A549 (cell line): ENCODE measurements around the gene ACSL5. TPM values are rescaled to one million over a fixed set of nuclear protein-coding genes. Genes with fewer than 3 reads are reported as not detected.
A peak's percentile ranks its signal among the peaks of the same experiment; 100 is the strongest.

ENCODE experiments used
- ATAC-seq, 2 experiments: fragments of 200-7000 bp in 1 of 2; fragments of >200 bp in 1 of 2; cut with Nextera tagmentation in 1 of 2; cut with Tn5 transposase in 1 of 2; 3 replicates each; pipeline versions ENCODE4 v1.8.0 to v1.9.1; 2018 to 2020; ENCODE audit warnings: mild to moderate bottlenecking in 1 of 2, moderate library complexity in 1 of 2
- CTCF ChIA-PET: fragments of 300-600 bp; sonication (Branson Sonifier 250); formaldehyde crosslinking; extraction: SDS; loops from one replicate; lab custom pipeline; 2021; ENCODE audit warnings: antibody characterized with exemption, inconsistent platforms; lab: Yijun Ruan, JAX
- POLR2A ChIA-PET: fragments of 350-600 bp; formaldehyde crosslinking; extraction: SDS; loops from one replicate; lab custom pipeline; 2021; ENCODE audit warnings: antibody characterized with exemption, inconsistent platforms; lab: Yijun Ruan, JAX
- DNase-seq, 2 experiments: peaks; one replicate each; pipeline versions ENCODE4 v3.0.0 to v3.0.0-alpha.2; 2011 to 2016; ENCODE audit warnings: low read depth in 1 of 2, low spot score in 1 of 2
- FAIRE-seq: peaks from 2 replicates; lab custom pipeline; 2011; peaks lifted over from hg19 to GRCh38; lab: Jason Lieb, UNC
- H3K27ac ChIP-seq, 2 experiments: fragments of >200 bp; sonication (Bioruptor Twin); formaldehyde crosslinking; 3 replicates each; pipeline ENCODE4 v1.5.1; 2016 to 2017
- H3K4me1 ChIP-seq: fragments of >200 bp; sonication (Bioruptor Twin); formaldehyde crosslinking; 3 replicates; pipeline ENCODE4 v1.6.1; 2016
- H3K4me2 ChIP-seq: fragments of >200 bp; sonication (Bioruptor Twin); formaldehyde crosslinking; 3 replicates; pipeline ENCODE4 v1.6.1; 2016
- H3K4me3 ChIP-seq: fragments of >200 bp; sonication (Bioruptor Twin); formaldehyde crosslinking; 3 replicates; pipeline ENCODE4 v1.5.1; 2016
- H3K9me3 ChIP-seq: fragments of >200 bp; sonication (Bioruptor Twin); formaldehyde crosslinking; 3 replicates; pipeline ENCODE4 v1.6.1; 2016
- CHD2 ChIP-seq: fragments of 150-350 bp; IDR thresholded peaks from 2 replicates; pipeline ENCODE4 v1.6.1; 2014; ENCODE audit warnings: low read length; ENCODE audit not compliant: partially characterized antibody
- CHD4 ChIP-seq: fragments of 200-600 bp; sonication (generic); IDR thresholded peaks from 2 replicates; pipeline ENCODE4 v1.6.1; 2016; ENCODE audit warnings: antibody characterized with exemption, mild to moderate bottlenecking, borderline replicate concordance
- EHF ChIP-seq: fragments of 250-450 bp; sonication (Bioruptor Pico); IDR thresholded peaks from 2 replicates; pipeline ENCODE4 v1.5.0; 2020; ENCODE audit warnings: mild to moderate bottlenecking
- ESRRA ChIP-seq: fragments of 150-350 bp; IDR thresholded peaks from 2 replicates; pipeline ENCODE4 v1.6.1; 2014; ENCODE audit warnings: mild to moderate bottlenecking, low read length, borderline replicate concordance
- FOSL2 ChIP-seq, 2 experiments: fragments of 450-650 bp in 1 of 2; fragments of >200 bp in 1 of 2; sonication (Bioruptor Twin) in 1 of 2; formaldehyde crosslinking; IDR thresholded peaks; 2 replicates each; pipeline versions ENCODE4 v1.5.0 to v1.6.1; 2016 to 2020; ENCODE audit warnings: mild to moderate bottlenecking in 1 of 2, moderate library complexity in 1 of 2
- GATA3 ChIP-seq: IDR thresholded peaks from 2 replicates; pipeline ENCODE4 v1.6.1; 2012; ENCODE audit warnings: borderline replicate concordance
- HOXA7 ChIP-seq: fragments of 250-450 bp; sonication (Bioruptor Pico); IDR thresholded peaks from 2 replicates; pipeline ENCODE4 v1.5.0; 2020; ENCODE audit warnings: mild to moderate bottlenecking, moderate library complexity
- HOXB13 ChIP-seq: fragments of 250-450 bp; sonication (Bioruptor Pico); IDR thresholded peaks from 2 replicates; pipeline ENCODE4 v1.5.0; 2020; ENCODE audit warnings: low read depth, mild to moderate bottlenecking, moderate library complexity
- JUN ChIP-seq, 2 experiments: fragments of >200 bp; sonication (Bioruptor Twin); formaldehyde crosslinking; IDR thresholded peaks; 2 replicates in 1 of 2; 3 replicates in 1 of 2; pipeline ENCODE4 v1.6.1; 2016 to 2017
- JUNB ChIP-seq: fragments of >200 bp; sonication (Bioruptor Twin); formaldehyde crosslinking; IDR thresholded peaks from 2 replicates; pipeline ENCODE4 v1.6.1; 2016
- MAZ ChIP-seq: fragments of 150-350 bp; IDR thresholded peaks from 2 replicates; pipeline ENCODE4 v1.6.1; 2014; ENCODE audit warnings: antibody characterized with exemption, low read depth, low read length, borderline replicate concordance
- MYC ChIP-seq: IDR thresholded peaks from 2 replicates; pipeline ENCODE4 v1.6.1; 2012; ENCODE audit warnings: mild to moderate bottlenecking, inconsistent platforms, low read length, improper control_type of control experiment, borderline replicate concordance
- NR3C1 ChIP-seq: fragments of >200 bp; sonication (Bioruptor Twin); formaldehyde crosslinking; IDR thresholded peaks from 3 replicates; pipeline ENCODE4 v1.6.1; 2017
- POLR2AphosphoS2 ChIP-seq: conservative IDR thresholded peaks from 2 replicates; pipeline ENCODE4 v1.6.1; 2012; ENCODE audit warnings: low read length, improper control_type of control experiment, inconsistent platforms
- RAD21 ChIP-seq, 2 experiments: fragments of >200 bp in 1 of 2; sonication (Bioruptor Twin) in 1 of 2; formaldehyde crosslinking in 1 of 2; IDR thresholded peaks in 1 of 2; conservative IDR thresholded peaks in 1 of 2; 2 replicates in 1 of 2; 3 replicates in 1 of 2; pipeline ENCODE4 v1.6.1; 2012 to 2018; ENCODE audit warnings: inconsistent platforms in 1 of 2
- TP53 ChIP-seq: fragments of 250-450 bp; sonication (Bioruptor Pico); IDR thresholded peaks from 2 replicates; pipeline ENCODE4 v1.5.0; 2021; ENCODE audit warnings: mild to moderate bottlenecking, moderate library complexity
- ZNF302 ChIP-seq: fragments of 250-450 bp; sonication (Bioruptor Pico); IDR thresholded peaks from 2 replicates; pipeline ENCODE4 v1.9.0; 2021; ENCODE audit warnings: inconsistent platforms, mild to moderate bottlenecking, moderate library complexity
- WGBS: methylation state at CpG from one replicate; pipeline ENCODE4 v1.1.6; 2017; ENCODE audit errors: missing lambda C conversion rate; 5-methylcytosine and 5-hydroxymethylcytosine counted together
- polyA plus RNA-seq, 4 experiments: library from polyadenylated mRNA; depleted of rRNA in 3 of 4; stranded (reverse); fragments of >200 nt; fragmentation: RNase III in 1 of 4; extraction: RNeasy Plus Mini Kit Qiagen cat#74134 plus additional on column Dnase treatment in 1 of 4; gene quantifications; 2 replicates in 3 of 4; 3 replicates in 1 of 4; pipeline ENCODE4 v1.2.3, GENCODE V29; 2011 to 2017
- TF ChIP-seq, protein P1 (sequence below): fragments of >200 bp; sonication (Bioruptor Twin); formaldehyde crosslinking; IDR thresholded peaks from 3 replicates; pipeline ENCODE4 v1.5.1; 2016
- TF ChIP-seq, protein P2 (sequence below): fragments of 200-600 bp; sonication (generic); IDR thresholded peaks from 2 replicates; pipeline ENCODE4 v1.6.1; 2016; ENCODE audit warnings: antibody characterized with exemption, mild to moderate bottlenecking, moderate library complexity
- TF ChIP-seq, protein P3 (sequence below): fragments of 250-450 bp; sonication (Bioruptor Pico); IDR thresholded peaks from 2 replicates; pipeline ENCODE4 v1.5.0; 2020; ENCODE audit warnings: low read depth, mild to moderate bottlenecking, moderate library complexity
- TF ChIP-seq, protein P4 (sequence below): IDR thresholded peaks from 2 replicates; pipeline ENCODE4 v1.6.1; 2012

Gene ACSL5
- polyA plus RNA-seq, 2 of the 4 experiments (the other 2 are of a cell fraction): 0.15 to 0.25 TPM

DNA sequence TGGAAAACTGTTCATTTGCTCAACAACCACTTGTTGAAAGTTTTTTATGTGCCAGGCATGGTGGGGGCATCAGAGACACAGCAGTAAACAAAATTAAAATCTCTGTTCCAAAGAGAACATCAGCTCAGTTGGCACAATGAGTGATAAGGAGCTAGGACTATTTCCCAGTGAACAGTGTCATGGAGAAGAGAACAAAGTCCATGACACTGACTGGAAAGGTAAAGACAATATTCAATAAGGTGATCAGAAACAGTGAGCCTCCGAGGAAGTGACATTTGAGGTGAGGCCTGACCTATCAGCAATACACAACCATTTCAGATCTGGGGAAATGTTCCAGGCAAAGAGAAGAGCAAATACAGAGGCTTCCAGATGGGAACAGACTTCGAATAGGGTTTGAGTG lies 14.6 kb downstream of the ACSL5 start:
- ChIA-PET POLR2A (no interaction called here), CTCF (no interaction called here)
- H3K9me3 ChIP-seq: no peaks in the 10 kb centered on the region
- TF ChIP-seq HOXA7 (no peak), RAD21 (conservative IDR thresholded peaks at IDR 0.05 in 1 of 2, IDR thresholded peaks at IDR 0.05 in 1 of 2) (no peak), GATA3 (no peak), FOSL2 (IDR thresholded peaks at IDR 0.05) (no peak), FOSL2 (CRISPR knock-in tag; IDR thresholded peaks at IDR 0.05) (no peak), MYC (no peak), HOXB13 (no peak), MAZ (no peak), NR3C1 (no peak), ESRRA (no peak), CHD2 (no peak), JUNB (no peak)
- TF ChIP-seq, protein P1, sequence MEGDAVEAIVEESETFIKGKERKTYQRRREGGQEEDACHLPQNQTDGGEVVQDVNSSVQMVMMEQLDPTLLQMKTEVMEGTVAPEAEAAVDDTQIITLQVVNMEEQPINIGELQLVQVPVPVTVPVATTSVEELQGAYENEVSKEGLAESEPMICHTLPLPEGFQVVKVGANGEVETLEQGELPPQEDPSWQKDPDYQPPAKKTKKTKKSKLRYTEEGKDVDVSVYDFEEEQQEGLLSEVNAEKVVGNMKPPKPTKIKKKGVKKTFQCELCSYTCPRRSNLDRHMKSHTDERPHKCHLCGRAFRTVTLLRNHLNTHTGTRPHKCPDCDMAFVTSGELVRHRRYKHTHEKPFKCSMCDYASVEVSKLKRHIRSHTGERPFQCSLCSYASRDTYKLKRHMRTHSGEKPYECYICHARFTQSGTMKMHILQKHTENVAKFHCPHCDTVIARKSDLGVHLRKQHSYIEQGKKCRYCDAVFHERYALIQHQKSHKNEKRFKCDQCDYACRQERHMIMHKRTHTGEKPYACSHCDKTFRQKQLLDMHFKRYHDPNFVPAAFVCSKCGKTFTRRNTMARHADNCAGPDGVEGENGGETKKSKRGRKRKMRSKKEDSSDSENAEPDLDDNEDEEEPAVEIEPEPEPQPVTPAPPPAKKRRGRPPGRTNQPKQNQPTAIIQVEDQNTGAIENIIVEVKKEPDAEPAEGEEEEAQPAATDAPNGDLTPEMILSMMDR: no peak
- no peaks in the 10 kb centered on the region for H3K4me1 ChIP-seq
- no peak for FAIRE-seq
- WGBS: 23% methylated on average over 2 of the region's 2 CpGs
- DNase-seq: no peak
- H3K27ac ChIP-seq: no peak overlapping the region
- H3K4me3 ChIP-seq: no peak overlapping the region
- H3K4me2 ChIP-seq: no peak overlapping the region
- no peak for ATAC-seq

DNA sequence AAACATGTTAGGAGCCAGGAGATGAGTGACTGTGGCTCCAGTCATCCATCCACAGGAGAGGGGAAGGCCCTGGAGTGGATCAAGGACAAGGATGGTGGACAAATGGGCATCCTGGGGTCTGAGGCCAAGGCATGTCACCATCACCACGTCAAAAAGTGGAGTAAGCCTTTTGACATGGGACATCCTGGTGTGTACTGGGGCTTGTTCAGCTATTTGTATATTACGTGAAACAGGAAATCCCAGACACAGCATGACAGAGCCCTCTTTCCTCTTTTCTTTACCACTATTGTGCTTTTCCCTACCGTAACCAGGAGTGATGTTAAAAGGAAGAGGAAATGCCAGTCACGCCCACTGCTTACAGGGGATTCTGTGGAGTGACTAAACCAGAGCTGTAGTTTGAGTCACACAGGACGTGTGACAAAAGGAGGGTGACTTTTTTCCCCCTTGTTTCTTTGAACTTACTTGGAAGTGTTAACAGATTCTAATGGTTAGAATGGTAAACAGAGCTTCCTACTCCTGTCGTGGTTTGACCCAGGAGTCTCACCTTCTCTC lies 15.4 kb downstream of the ACSL5 start:
- WGBS: 33% methylated on average over 6 of the region's 6 CpGs
- ChIA-PET CTCF (interaction anchor here (1.2 kb wide), 1 partner anchor 74 kb away, joined by 3 read pairs; no protein-coding TSS in a partner anchor), POLR2A (no interaction called here)
- DNase-seq (peak; percentile 15 to 26), ATAC-seq (peak; percentile 19 to 20; a peak in 1 of 6 replicates), FAIRE-seq (no peak)
- H3K9me3 ChIP-seq: no peaks in the 10 kb centered on the region
- TF ChIP-seq, protein P1: no peak
- TF ChIP-seq TP53 (CRISPR knock-in tag): no peak
- no peak for TF ChIP-seq EHF (CRISPR knock-in tag)
- TF ChIP-seq JUNB: no peak
- no peak for TF ChIP-seq POLR2AphosphoS2
- TF ChIP-seq HOXA7: no peak
- TF ChIP-seq, protein P2, sequence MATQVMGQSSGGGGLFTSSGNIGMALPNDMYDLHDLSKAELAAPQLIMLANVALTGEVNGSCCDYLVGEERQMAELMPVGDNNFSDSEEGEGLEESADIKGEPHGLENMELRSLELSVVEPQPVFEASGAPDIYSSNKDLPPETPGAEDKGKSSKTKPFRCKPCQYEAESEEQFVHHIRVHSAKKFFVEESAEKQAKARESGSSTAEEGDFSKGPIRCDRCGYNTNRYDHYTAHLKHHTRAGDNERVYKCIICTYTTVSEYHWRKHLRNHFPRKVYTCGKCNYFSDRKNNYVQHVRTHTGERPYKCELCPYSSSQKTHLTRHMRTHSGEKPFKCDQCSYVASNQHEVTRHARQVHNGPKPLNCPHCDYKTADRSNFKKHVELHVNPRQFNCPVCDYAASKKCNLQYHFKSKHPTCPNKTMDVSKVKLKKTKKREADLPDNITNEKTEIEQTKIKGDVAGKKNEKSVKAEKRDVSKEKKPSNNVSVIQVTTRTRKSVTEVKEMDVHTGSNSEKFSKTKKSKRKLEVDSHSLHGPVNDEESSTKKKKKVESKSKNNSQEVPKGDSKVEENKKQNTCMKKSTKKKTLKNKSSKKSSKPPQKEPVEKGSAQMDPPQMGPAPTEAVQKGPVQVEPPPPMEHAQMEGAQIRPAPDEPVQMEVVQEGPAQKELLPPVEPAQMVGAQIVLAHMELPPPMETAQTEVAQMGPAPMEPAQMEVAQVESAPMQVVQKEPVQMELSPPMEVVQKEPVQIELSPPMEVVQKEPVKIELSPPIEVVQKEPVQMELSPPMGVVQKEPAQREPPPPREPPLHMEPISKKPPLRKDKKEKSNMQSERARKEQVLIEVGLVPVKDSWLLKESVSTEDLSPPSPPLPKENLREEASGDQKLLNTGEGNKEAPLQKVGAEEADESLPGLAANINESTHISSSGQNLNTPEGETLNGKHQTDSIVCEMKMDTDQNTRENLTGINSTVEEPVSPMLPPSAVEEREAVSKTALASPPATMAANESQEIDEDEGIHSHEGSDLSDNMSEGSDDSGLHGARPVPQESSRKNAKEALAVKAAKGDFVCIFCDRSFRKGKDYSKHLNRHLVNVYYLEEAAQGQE: no peak
- TF ChIP-seq JUN (IDR thresholded peaks at IDR 0.05): no peak
- TF ChIP-seq CHD4: no peak
- TF ChIP-seq GATA3: no peak
- TF ChIP-seq CHD2: no peak
- no peak for TF ChIP-seq ZNF302 (CRISPR knock-in tag)
- TF ChIP-seq, protein P3, sequence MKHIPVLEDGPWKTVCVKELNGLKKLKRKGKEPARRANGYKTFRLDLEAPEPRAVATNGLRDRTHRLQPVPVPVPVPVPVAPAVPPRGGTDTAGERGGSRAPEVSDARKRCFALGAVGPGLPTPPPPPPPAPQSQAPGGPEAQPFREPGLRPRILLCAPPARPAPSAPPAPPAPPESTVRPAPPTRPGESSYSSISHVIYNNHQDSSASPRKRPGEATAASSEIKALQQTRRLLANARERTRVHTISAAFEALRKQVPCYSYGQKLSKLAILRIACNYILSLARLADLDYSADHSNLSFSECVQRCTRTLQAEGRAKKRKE (CRISPR knock-in tag): no peak
- TF ChIP-seq, protein P4, sequence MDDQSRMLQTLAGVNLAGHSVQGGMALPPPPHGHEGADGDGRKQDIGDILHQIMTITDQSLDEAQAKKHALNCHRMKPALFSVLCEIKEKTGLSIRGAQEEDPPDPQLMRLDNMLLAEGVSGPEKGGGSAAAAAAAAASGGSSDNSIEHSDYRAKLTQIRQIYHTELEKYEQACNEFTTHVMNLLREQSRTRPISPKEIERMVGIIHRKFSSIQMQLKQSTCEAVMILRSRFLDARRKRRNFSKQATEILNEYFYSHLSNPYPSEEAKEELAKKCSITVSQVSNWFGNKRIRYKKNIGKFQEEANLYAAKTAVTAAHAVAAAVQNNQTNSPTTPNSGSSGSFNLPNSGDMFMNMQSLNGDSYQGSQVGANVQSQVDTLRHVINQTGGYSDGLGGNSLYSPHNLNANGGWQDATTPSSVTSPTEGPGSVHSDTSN: no peak
- H3K27ac ChIP-seq: no peak overlapping the region
- H3K4me1 ChIP-seq: peaks cover 3% of the 10 kb centered on the region; the same call in 1 of the 3 replicates
- H3K4me3 ChIP-seq: no peak overlapping the region
- no peak overlapping the region for H3K4me2 ChIP-seq
